ENCODE data around the gene AUTS2.

DNA sequence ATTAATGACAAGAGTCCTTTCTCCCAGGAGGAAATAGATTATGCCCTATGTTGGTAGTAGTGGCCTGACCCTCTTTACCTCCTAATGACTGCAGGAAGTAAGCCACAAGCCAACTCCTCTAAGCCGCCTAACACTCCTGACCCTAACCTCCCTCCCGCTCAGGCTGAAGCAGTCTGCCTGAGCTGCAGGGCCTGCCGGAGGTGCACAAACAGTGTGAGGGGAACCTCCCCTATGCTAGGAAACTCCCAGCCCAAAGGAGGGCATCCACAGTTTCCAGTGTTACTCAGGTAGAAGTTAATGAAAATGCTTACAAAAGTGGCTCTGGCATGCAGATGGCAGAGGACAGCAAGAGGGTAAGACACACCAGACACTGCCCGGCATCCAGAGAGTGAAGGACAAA, 1239.3 kb downstream of the AUTS2 start:
- TF ChIP-seq CTCF (IDR thresholded peaks at IDR 0.05 in 8 of 11, conservative IDR thresholded peaks at IDR 0.05 in 3 of 11): no peak
- TF ChIP-seq POLR2A (IDR thresholded peaks at IDR 0.05): no peak

Measured in spleen (tissue), 7 donors.